Transverse colon (tissue), 4 donors: Measurements from ENCODE around the gene CCBE1. TPM values are rescaled to one million over a fixed set of nuclear protein-coding genes. Genes with fewer than 3 reads are reported as not detected.
"Not testable (repeated sequence)": the region's sequence is repeated elsewhere in the genome, so short reads cannot be mapped to it uniquely, and the experiment has no call there.

Experiments
- DNase-seq: peaks from one replicate; pipeline ENCODE4 v3.0.0-alpha.2; 2019
- H3K27ac ChIP-seq, 4 donors: fragments of 200-600 bp; sonication (generic); 2 replicates each; pipeline ENCODE4 v1.5.1; 2016 to 2018; ENCODE audit warnings: inconsistent platforms in 4 of 4
- H3K27me3 ChIP-seq: fragments of 200-600 bp; sonication (generic); 2 replicates; pipeline ENCODE4 v1.5.1; 2017; ENCODE audit warnings: inconsistent platforms
- H3K36me3 ChIP-seq, 4 donors: fragments of 200-600 bp; sonication (generic); 2 replicates each; pipeline ENCODE4 v1.5.1; 2017 to 2019; ENCODE audit warnings: inconsistent platforms in 4 of 4
- H3K4me1 ChIP-seq, 4 donors: fragments of 200-600 bp; sonication (generic); 2 replicates each; pipeline ENCODE4 v1.5.1; 2017 to 2020; ENCODE audit warnings: inconsistent platforms in 4 of 4
- H3K4me3 ChIP-seq, 4 donors: fragments of 200-600 bp; sonication (generic); 1 replicate in 1 of 4; 2 replicates in 3 of 4; pipeline versions ENCODE4 v1.5.1 to v1.6.1; 2017 to 2019; ENCODE audit warnings: inconsistent platforms in 4 of 4
- H3K9me3 ChIP-seq, 2 donors: fragments of 200-600 bp; sonication (generic); 2 replicates each; pipeline ENCODE4 v1.5.1; 2017 to 2019; ENCODE audit warnings: inconsistent platforms in 2 of 2
- CTCF ChIP-seq, 5 experiments: fragments of 200-600 bp in 3 of 5; fragments of 450-650 bp in 2 of 5; sonication (generic) in 3 of 5; IDR thresholded peaks; 1 replicate in 2 of 5; 2 replicates in 3 of 5; pipeline ENCODE4 v1.5.1; 2016 to 2017; ENCODE audit warnings: antibody characterized with exemption in 5 of 5, inconsistent platforms in 3 of 5, mild to moderate bottlenecking in 2 of 5, moderate library complexity in 1 of 5
- EP300 ChIP-seq: sonication (generic); formaldehyde crosslinking; IDR thresholded peaks from one replicate; pipeline ENCODE4 v1.6.1; 2017; ENCODE audit warnings: antibody characterized with exemption, low read depth
- POLR2A ChIP-seq: fragments of 450-650 bp; IDR thresholded peaks from one replicate; pipeline ENCODE4 v1.6.1; 2016; ENCODE audit warnings: antibody characterized with exemption, mild to moderate bottlenecking, moderate library complexity
- POLR2AphosphoS5 ChIP-seq, 3 donors: sonication (generic); formaldehyde crosslinking; IDR thresholded peaks; one replicate each; pipeline ENCODE4 v1.6.1; 2016; ENCODE audit warnings: antibody characterized with exemption in 3 of 3
- WGBS, 2 donors: methylation state at CpG; one replicate each; pipeline ENCODE4 v1.1.5; 2018; ENCODE audit warnings: low coverage in 1 of 2; 5-methylcytosine and 5-hydroxymethylcytosine counted together
- in situ Hi-C, 4 donors: fragments of 200-750 bp; cut with MboI; loops; one replicate each; pipeline versions ENCODE4 v1.15.0 to v1.15.1; 2017; ENCODE audit warnings: low sequenced_read_pairs in 3 of 4, low pct_ligation_motif_present in 1 of 4, low pct_unique_long_range_greater_than_20kb in 1 of 4
- intact Hi-C: fragments of 100-400 bp; cut with DNase I; formaldehyde crosslinking; loops from one replicate; pipeline ENCODE4 v1.15.1; 2023; ENCODE audit warnings: low total_unique reads
- total RNA-seq, 4 donors: library from RNA; depleted of rRNA; stranded (reverse); fragments of >200 nt; gene quantifications; one replicate each; pipeline ENCODE4 v1.1.0, GENCODE V29; 2016

Gene CCBE1
- total RNA-seq, 4 donors from 2014 or later, result 6.1 to 43.0 (median 15.7) TPM

- DNase-seq, result no peak
- no peaks in the 10 kb centered on the region for H3K36me3 ChIP-seq
- H3K27me3 ChIP-seq, result no peaks in the 10 kb centered on the region
- intact Hi-C loops (no loop called here), in situ Hi-C loops (no loop called here)
- no peaks in the 10 kb centered on the region for H3K9me3 ChIP-seq
- WGBS, 2 donors, result 58 to 83% methylated on average over 1 to 2 of the region's 2 CpGs
- peak overlapping the region; percentile 29 to 75 (median 50) for H3K27ac ChIP-seq
- H3K4me1 ChIP-seq, result peaks cover 0 to 8% (median 4%) of the 10 kb centered on the region in 4 donors
- H3K4me3 ChIP-seq, result no peak overlapping the region
- TF ChIP-seq POLR2AphosphoS5 (IDR thresholded peaks at IDR 0.05) (no peak), CTCF (IDR thresholded peaks at IDR 0.05) (no peak), EP300 (no peak), POLR2A (no peak)
Observed at GRCh38 chr18:59655676-59656075, 41.5 kb downstream of the CCBE1 start.

- no peaks in the 10 kb centered on the region for H3K36me3 ChIP-seq
- TF ChIP-seq CTCF (IDR thresholded peaks at IDR 0.05) (no peak), POLR2AphosphoS5 (IDR thresholded peaks at IDR 0.05) (peak in 2 of 3 donors; percentile 45 to 54)
- intact Hi-C loops, result no loop called here
- in situ Hi-C loops, result no loop called here
- DNase-seq, result no peak
- no peak overlapping the region for H3K4me3 ChIP-seq
- H3K4me1 ChIP-seq, result peaks cover 0 to 5% (median 4%) of the 10 kb centered on the region in 4 donors
- H3K27me3 ChIP-seq, result no peaks in the 10 kb centered on the region
- WGBS, 2 donors, result 33 to 69% methylated on average over 1 to 5 of the region's 5 CpGs
- H3K9me3 ChIP-seq, result no peaks in the 10 kb centered on the region
- H3K27ac ChIP-seq, result peak overlapping the region; percentile 48 to 75 (median 60)
Observed at GRCh38 chr18:59651071-59651470, 46.2 kb downstream of the CCBE1 start.

GRCh38 chr18:59650266-59650820 is 46.9 kb downstream of the CCBE1 start:
- TF ChIP-seq POLR2A, result no peak
- TF ChIP-seq POLR2AphosphoS5 (IDR thresholded peaks at IDR 0.05), result no peak
- no peak for TF ChIP-seq EP300
- no peak for TF ChIP-seq CTCF (IDR thresholded peaks at IDR 0.05)
- H3K36me3 ChIP-seq, result no peaks in the 10 kb centered on the region
- in situ Hi-C loops, result no loop called here

GRCh38 chr18:59649591-59649990 is 47.6 kb downstream of the CCBE1 start:
- TF ChIP-seq POLR2A (no peak), CTCF (IDR thresholded peaks at IDR 0.05) (no peak), EP300 (no peak), POLR2AphosphoS5 (IDR thresholded peaks at IDR 0.05) (no peak)
- 57% methylated on average over 1 of the region's 1 CpG; no CpG with 5 or more reads in 1 of the 2 donors for WGBS, 2 donors
- in situ Hi-C loops (no loop called here), intact Hi-C loops (loop anchor here (1.0 kb wide), 1 partner anchor 33 kb away; no protein-coding TSS in a partner anchor)
- no peak for DNase-seq
- Histone ChIP-seq H3K9me3 (no peaks in the 10 kb centered on the region), H3K4me3 (no peak overlapping the region), H3K36me3 (no peaks in the 10 kb centered on the region), H3K27me3 (no peaks in the 10 kb centered on the region), H3K4me1 (peaks cover 0 to 5% (median 4%) of the 10 kb centered on the region in 4 donors), H3K27ac (peak overlapping the region; percentile 48 to 75 (median 60))

More at GRCh38 chr18:59650266-59650820, 46.9 kb downstream of the CCBE1 start:
- no peaks in the 10 kb centered on the region for H3K27me3 ChIP-seq
- peaks cover 0 to 5% (median 4%) of the 10 kb centered on the region in 4 donors for H3K4me1 ChIP-seq
- H3K9me3 ChIP-seq, result no peaks in the 10 kb centered on the region
- H3K4me3 ChIP-seq, result no peak overlapping the region
- peak overlapping the region; percentile 48 to 75 (median 60) for H3K27ac ChIP-seq
- intact Hi-C loops, result no loop called here
- WGBS, 2 donors, result 75 to 77% methylated on average over 9 to 11 of the region's 11 CpGs
- no peak for DNase-seq

GRCh38 chr18:59648469-59648868 is 48.8 kb downstream of the CCBE1 start:
- H3K4me1 ChIP-seq, in situ Hi-C loops, H3K9me3 ChIP-seq, DNase-seq, H3K4me3 ChIP-seq, intact Hi-C loops, H3K27me3 ChIP-seq, H3K36me3 ChIP-seq: not testable (repeated sequence)
- 81 to 83% methylated on average over 6 to 10 of the region's 10 CpGs for WGBS, 2 donors
- H3K27ac ChIP-seq, result peak overlapping the region in 3 of 4 donors; percentile 0 to 35 (median 18)
